HG02610 (cell line): ENCODE results near the gene SDR42E2.
"Not testable (repeated sequence)": the region's sequence is repeated elsewhere in the genome, so short reads cannot be mapped to it uniquely, and the experiment has no call there.

Source experiments
- ATAC-seq: cut with Tn5 transposase; IDR thresholded peaks from one replicate; pipeline ENCODE4 v1.9.1; 2021; ENCODE audit warnings: mild to moderate bottlenecking, moderate library complexity; ENCODE audit not compliant: unreplicated experiment

SDR42E2 gene

GRCh38 chr16:22210285-22210684 lies 48.0 kb downstream of the SDR42E2 start:
- no peak for ATAC-seq

- no peak for ATAC-seq
Observed at GRCh38 chr16:22210854-22211253, 48.5 kb downstream of the SDR42E2 start.

GRCh38 chr16:22213236-22213635 lies 50.9 kb downstream of the SDR42E2 start:
- no peak for ATAC-seq

GRCh38 chr16:22213801-22214200 lies 51.5 kb downstream of the SDR42E2 start:
- no peak for ATAC-seq

- ATAC-seq = no peak
Observed at GRCh38 chr16:22214402-22214801, 52.1 kb downstream of the SDR42E2 start.

- no peak for ATAC-seq
Observed at GRCh38 chr16:22214889-22215288, 52.6 kb downstream of the SDR42E2 start.

- no peak for ATAC-seq
Observed at GRCh38 chr16:22216191-22216831, 54.0 kb downstream of the SDR42E2 start.

GRCh38 chr16:22216832-22217225 lies 54.5 kb downstream of the SDR42E2 start:
- not testable (repeated sequence) for ATAC-seq

- peak; percentile 90 for ATAC-seq
Observed at GRCh38 chr16:22217890-22218730, 55.8 kb downstream of the SDR42E2 start.

- ATAC-seq = no peak
Observed at GRCh38 chr16:22219389-22220068, 57.2 kb downstream of the SDR42E2 start.

GRCh38 chr16:22220069-22220440 lies 57.7 kb downstream of the SDR42E2 start:
- ATAC-seq = no peak

GRCh38 chr16:22220714-22221113 lies 58.4 kb downstream of the SDR42E2 start:
- no peak for ATAC-seq

- ATAC-seq = no peak
Observed at GRCh38 chr16:22222006-22222405, 59.7 kb downstream of the SDR42E2 start.

GRCh38 chr16:22222998-22223397 lies 60.7 kb downstream of the SDR42E2 start:
- ATAC-seq = no peak

- ATAC-seq = no peak
Observed at GRCh38 chr16:22225060-22225459, 62.8 kb downstream of the SDR42E2 start.

GRCh38 chr16:22229889-22230288 lies 67.6 kb downstream of the SDR42E2 start:
- ATAC-seq = no peak

- ATAC-seq = no peak
Observed at GRCh38 chr16:22232277-22233036, 70.2 kb downstream of the SDR42E2 start.

GRCh38 chr16:22233037-22233372 lies 70.7 kb downstream of the SDR42E2 start:
- ATAC-seq = no peak

GRCh38 chr16:22235839-22236745 lies 73.8 kb downstream of the SDR42E2 start:
- no peak for ATAC-seq

GRCh38 chr16:22239131-22239805 lies 77.0 kb downstream of the SDR42E2 start:
- no peak for ATAC-seq
